Measurements from ENCODE around the gene RHBDF1.

- TF ChIP-seq CTCF (IDR thresholded peaks at IDR 0.05; ENCODE audit: insufficient read depth, low read depth, low read length) (no peak), EZH2 (IDR thresholded peaks at IDR 0.05; ENCODE audit: insufficient read depth, low read length) (no peak)
Observed at GRCh38 chr16:116015-116414, 43.6 kb upstream of the RHBDF1 start.
